Loucy (cell line): Measurements from ENCODE around the gene MYOM3.

Experiments
- H2AFZ ChIP-seq: fragments of 200-600 bp; sonication (generic); 2 replicates; pipeline ENCODE4 v1.6.0; 2016; ENCODE audit warnings: antibody characterized with exemption, mild to moderate bottlenecking, low read length, moderate library complexity
- H3F3A ChIP-seq: fragments of 200-600 bp; 2 replicates; pipeline ENCODE4 v1.6.0; 2016; ENCODE audit warnings: antibody characterized with exemption, low read depth, mild to moderate bottlenecking
- H3K27me3 ChIP-seq: fragments of 200-600 bp; sonication (generic); 2 replicates; pipeline ENCODE4 v1.6.1; 2014; ENCODE audit warnings: low read length, mild to moderate bottlenecking; ENCODE audit not compliant: insufficient read depth, poor library complexity, severe bottlenecking
- H3K36me3 ChIP-seq: fragments of 200-600 bp; sonication (generic); 2 replicates; pipeline ENCODE4 v1.6.1; 2016; ENCODE audit warnings: low read length; ENCODE audit not compliant: insufficient read depth
- H3K4me1 ChIP-seq: fragments of 200-600 bp; sonication (generic); 2 replicates; pipeline ENCODE4 v1.5.1; 2014; ENCODE audit warnings: low read length, mild to moderate bottlenecking; ENCODE audit not compliant: insufficient read depth, poor library complexity, severe bottlenecking
- H3K4me2 ChIP-seq: fragments of 200-600 bp; sonication (generic); 2 replicates; pipeline ENCODE4 v1.6.0; 2014; ENCODE audit warnings: antibody characterized with exemption, low read length, low read depth, mild to moderate bottlenecking; ENCODE audit not compliant: poor library complexity, severe bottlenecking
- H3K4me3 ChIP-seq: fragments of 200-600 bp; sonication (generic); 2 replicates; pipeline ENCODE4 v1.5.1; 2014; ENCODE audit warnings: low read length, mild to moderate bottlenecking, mixed read lengths; ENCODE audit not compliant: poor library complexity, severe bottlenecking
- H3K79me2 ChIP-seq: fragments of 200-600 bp; sonication (generic); 2 replicates; pipeline ENCODE4 v1.6.1; 2014; ENCODE audit warnings: low read length; ENCODE audit not compliant: insufficient read depth
- H3K9ac ChIP-seq: fragments of 200-600 bp; sonication (generic); 2 replicates; pipeline ENCODE4 v1.6.0; 2014; ENCODE audit warnings: mild to moderate bottlenecking, low read depth, low read length, moderate library complexity; ENCODE audit not compliant: poor library complexity, severe bottlenecking
- H3K9me2 ChIP-seq: fragments of 200-600 bp; sonication (generic); replicated peaks from 2 replicates; pipeline ENCODE4 v1.6.1; 2016; ENCODE audit warnings: low read depth, low read length, mixed read lengths
- H3K9me3 ChIP-seq: fragments of 200-600 bp; sonication (generic); 2 replicates; pipeline ENCODE4 v1.6.1; 2014; ENCODE audit warnings: mild to moderate bottlenecking, antibody characterized with exemption, low read length, low read depth; ENCODE audit not compliant: insufficient read depth
- H4K20me1 ChIP-seq: fragments of 200-600 bp; sonication (generic); 2 replicates; pipeline ENCODE4 v1.6.0; 2014; ENCODE audit warnings: antibody characterized with exemption, low read length, mild to moderate bottlenecking; ENCODE audit not compliant: insufficient read depth, poor library complexity, severe bottlenecking
- CTCF ChIP-seq: fragments of 200-600 bp; sonication (generic); conservative IDR thresholded peaks from 2 replicates; pipeline ENCODE4 v1.5.1; 2014; ENCODE audit warnings: mild to moderate bottlenecking, antibody characterized with exemption, low read length
- EZH2phosphoT487 ChIP-seq: fragments of 200-600 bp; IDR thresholded peaks from 2 replicates; pipeline ENCODE4 v1.6.1; 2018; ENCODE audit warnings: antibody characterized with exemption, mild to moderate bottlenecking, moderate library complexity, borderline replicate concordance

MYOM3 gene

GRCh38 chr1:24070821-24071393 lies 41.0 kb downstream of the MYOM3 start:
- Histone ChIP-seq H3K79me2 (no peaks in the 10 kb centered on the region), H3K9me3 (no peaks in the 10 kb centered on the region), H3K27me3 (no peaks in the 10 kb centered on the region), H3K9ac (no peak overlapping the region), H3K36me3 (no peaks in the 10 kb centered on the region), H3K9me2 (no peaks in the 10 kb centered on the region), H3K4me1 (no peaks in the 10 kb centered on the region), H3K4me3 (no peak overlapping the region), H4K20me1 (no peaks in the 10 kb centered on the region), H3K4me2 (peak overlapping the region; percentile 42), H3F3A (no peaks in the 10 kb centered on the region), H2AFZ (peak overlapping the region; percentile 89)
- TF ChIP-seq EZH2phosphoT487 (no peak), CTCF (peak; percentile 91)

GRCh38 chr1:24069817-24070216 lies 42.1 kb downstream of the MYOM3 start:
- no peak overlapping the region for H3K4me3 ChIP-seq
- TF ChIP-seq EZH2phosphoT487 = no peak
- no peak for TF ChIP-seq CTCF

DNA sequence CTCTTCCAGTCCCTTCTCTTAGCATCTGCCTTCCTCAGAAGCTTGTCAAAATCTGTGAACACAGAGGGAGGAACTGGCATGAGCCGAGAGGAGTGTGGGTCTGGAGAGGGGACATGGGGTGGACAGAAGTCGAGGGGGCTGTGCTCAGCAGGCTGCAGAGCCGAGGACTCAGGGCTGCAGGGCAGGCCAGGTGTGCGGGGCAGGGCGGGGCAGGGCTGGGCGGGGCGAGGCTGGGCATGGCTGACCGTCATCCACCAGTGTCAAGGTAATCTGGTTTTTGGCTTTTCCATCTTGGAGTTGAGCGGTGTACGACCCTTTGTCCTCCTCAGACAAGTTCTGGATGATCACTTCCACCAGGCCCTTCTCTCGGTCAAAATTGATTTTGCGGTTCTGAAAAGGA lies 44.0 kb downstream of the MYOM3 start:
- Histone ChIP-seq H2AFZ (no peak overlapping the region), H3K4me1 (no peaks in the 10 kb centered on the region), H3K9me3 (no peaks in the 10 kb centered on the region), H3K27me3 (no peaks in the 10 kb centered on the region), H4K20me1 (no peaks in the 10 kb centered on the region), H3K36me3 (no peaks in the 10 kb centered on the region), H3F3A (no peaks in the 10 kb centered on the region), H3K4me2 (no peak overlapping the region), H3K9ac (no peak overlapping the region), H3K9me2 (no peaks in the 10 kb centered on the region), H3K79me2 (no peaks in the 10 kb centered on the region), H3K4me3 (no peak overlapping the region)
- no peak for TF ChIP-seq EZH2phosphoT487
- TF ChIP-seq CTCF = no peak

More at GRCh38 chr1:24069817-24070216, 42.1 kb downstream of the MYOM3 start:
- H3F3A ChIP-seq = no peaks in the 10 kb centered on the region
- H3K9ac ChIP-seq = no peak overlapping the region
- no peaks in the 10 kb centered on the region for H3K79me2 ChIP-seq
- no peaks in the 10 kb centered on the region for H3K9me3 ChIP-seq
- no peaks in the 10 kb centered on the region for H3K36me3 ChIP-seq
- no peaks in the 10 kb centered on the region for H3K9me2 ChIP-seq
- no peaks in the 10 kb centered on the region for H3K4me1 ChIP-seq
- H2AFZ ChIP-seq = no peak overlapping the region
- H3K27me3 ChIP-seq = no peaks in the 10 kb centered on the region
- H3K4me2 ChIP-seq = no peak overlapping the region
- H4K20me1 ChIP-seq = no peaks in the 10 kb centered on the region
